Right lobe of liver (tissue), 6 donors: ENCODE data around the gene C10orf90. TPM values are rescaled to one million over a fixed set of nuclear protein-coding genes. Genes with fewer than 3 reads are reported as not detected.

Source experiments
- ATAC-seq, 4 donors: fragments of 200-7000 bp; cut with Tn5 transposase; one replicate each; pipeline ENCODE4 v1.9.1; 2020; ENCODE audit warnings: mild to moderate bottlenecking in 4 of 4, moderate library complexity in 4 of 4
- DNase-seq, 3 donors: peaks; one replicate each; pipeline ENCODE4 v3.0.0-alpha.2; 2020
- H3K27ac ChIP-seq, 3 donors: fragments of 200-600 bp; one replicate each; pipeline ENCODE4 v1.8.0; 2022
- H3K27me3 ChIP-seq, 2 donors: fragments of 200-600 bp; one replicate each; pipeline ENCODE4 v1.8.0; 2022
- H3K36me3 ChIP-seq, 4 donors: fragments of 200-600 bp; sonication (generic) in 1 of 4; one replicate each; pipeline versions ENCODE4 v1.5.1 to v1.8.0; 2017 to 2022; ENCODE audit warnings: control low read depth in 1 of 4
- H3K4me1 ChIP-seq, 4 donors: fragments of 200-600 bp; sonication (generic) in 1 of 4; one replicate each; pipeline versions ENCODE4 v1.5.1 to v1.8.0; 2017 to 2022; ENCODE audit warnings: control low read depth in 1 of 4
- H3K4me3 ChIP-seq, 3 donors: fragments of 200-600 bp; one replicate each; pipeline ENCODE4 v1.8.0; 2022
- H3K9me3 ChIP-seq, 4 donors: fragments of 200-600 bp; sonication (generic) in 1 of 4; one replicate each; pipeline versions ENCODE4 v1.5.1 to v1.8.0; 2017 to 2022; ENCODE audit warnings: control low read depth in 1 of 4
- CTCF ChIP-seq, 4 donors: fragments of 200-600 bp in 3 of 4; fragments of 450-650 bp in 1 of 4; IDR thresholded peaks; one replicate each; pipeline versions ENCODE4 v1.5.1 to v1.8.0; 2016 to 2022; ENCODE audit warnings: antibody characterized with exemption in 4 of 4, mild to moderate bottlenecking in 2 of 4
- POLR2A ChIP-seq: fragments of 450-650 bp; IDR thresholded peaks from one replicate; pipeline ENCODE4 v1.6.1; 2017; ENCODE audit warnings: antibody characterized with exemption, mild to moderate bottlenecking
- WGBS: methylation state at CpG from one replicate; pipeline ENCODE4 v1.1.6; 2018; ENCODE audit warnings: low coverage, low lambda C conversion rate; ENCODE audit not compliant: insufficient coverage; ENCODE audit errors: missing lambda C conversion rate; 5-methylcytosine and 5-hydroxymethylcytosine counted together
- intact Hi-C, 2 donors: fragments of 100-400 bp; cut with DNase I; formaldehyde crosslinking; loops; one replicate each; pipeline versions ENCODE4 v1.11.2 to v1.14.1; 2022
- total RNA-seq, 6 experiments: library from RNA; depleted of rRNA in 2 of 6; stranded (reverse); fragments of >200 nt in 2 of 6; fragmentation: NEBNext Ultra II Directional in 3 of 6; extraction: Animal tissue kit (Norgen Biotek cat#: 25700) in 3 of 6; gene quantifications; one replicate each; pipeline versions ENCODE4 v1.1.0 to v1.2.4, GENCODE V29; 2016 to 2023
- donor health status: DM: no; HTN: yes; CAD: no.
- donor health status: DM: no; HTN: no; CAD: no.
- donor health status: DM: no; HTN: no; CAD: no.
- donor health status: DM: no; HTN: yes; CAD: no.
- donor health status: DM: no; HTN: yes; CAD: no.

The C10orf90 gene
- total RNA-seq, 6 experiments from 2014 or later, result 0.22 to 0.43 TPM; not detected in 4

GRCh38 chr10:126618466-126618865, 52.0 kb downstream of the C10orf90 start:
- Histone ChIP-seq H3K4me3 (no peak overlapping the region), H3K27me3 (no peaks in the 10 kb centered on the region), H3K27ac (no peak overlapping the region), H3K4me1 (no peaks in the 10 kb centered on the region), H3K9me3 (no peaks in the 10 kb centered on the region), H3K36me3 (no peaks in the 10 kb centered on the region)
- TF ChIP-seq POLR2A, result no peak
- no peak for TF ChIP-seq CTCF (IDR thresholded peaks at IDR 0.05)
- ATAC-seq, result no peak
- DNase-seq, result no peak
- intact Hi-C loops, result no loop called here
- 27% methylated on average over 1 of the region's 1 CpG for WGBS

GRCh38 chr10:126617733-126618132, 52.8 kb downstream of the C10orf90 start:
- DNase-seq, result no peak
- Histone ChIP-seq H3K4me1 (no peaks in the 10 kb centered on the region), H3K27ac (no peak overlapping the region), H3K4me3 (no peak overlapping the region), H3K36me3 (no peaks in the 10 kb centered on the region), H3K27me3 (no peaks in the 10 kb centered on the region), H3K9me3 (no peaks in the 10 kb centered on the region)
- TF ChIP-seq CTCF (IDR thresholded peaks at IDR 0.05) (no peak), POLR2A (no peak)
- no peak for ATAC-seq
- intact Hi-C loops, result no loop called here
- WGBS, result 64% methylated on average over 3 of the region's 3 CpGs

- Histone ChIP-seq H3K27ac (no peak overlapping the region), H3K27me3 (no peaks in the 10 kb centered on the region), H3K36me3 (no peaks in the 10 kb centered on the region), H3K9me3 (no peaks in the 10 kb centered on the region), H3K4me3 (no peak overlapping the region), H3K4me1 (no peaks in the 10 kb centered on the region)
- TF ChIP-seq POLR2A (no peak), CTCF (IDR thresholded peaks at IDR 0.05) (no peak)
- WGBS, result 73% methylated on average over 1 of the region's 1 CpG
- intact Hi-C loops, result no loop called here
- no peak for ATAC-seq
- DNase-seq, result no peak
Measured at GRCh38 chr10:126617208-126617607, 53.3 kb downstream of the C10orf90 start.

GRCh38 chr10:126616737-126617136, 53.8 kb downstream of the C10orf90 start:
- H3K27ac ChIP-seq, result no peak overlapping the region
- no peaks in the 10 kb centered on the region for H3K4me1 ChIP-seq
- ATAC-seq, result no peak
- TF ChIP-seq POLR2A, result no peak
- TF ChIP-seq CTCF (IDR thresholded peaks at IDR 0.05), result no peak
- H3K36me3 ChIP-seq, result no peaks in the 10 kb centered on the region
- no peaks in the 10 kb centered on the region for H3K27me3 ChIP-seq
- H3K9me3 ChIP-seq, result no peaks in the 10 kb centered on the region
- WGBS, result 23% methylated on average over 3 of the region's 3 CpGs
- intact Hi-C loops, result no loop called here
- no peak overlapping the region for H3K4me3 ChIP-seq
- DNase-seq, result no peak

- WGBS, result 80% methylated on average over 2 of the region's 2 CpGs
- no peak for TF ChIP-seq POLR2A
- no peak for TF ChIP-seq CTCF (IDR thresholded peaks at IDR 0.05)
- Histone ChIP-seq H3K27ac (no peak overlapping the region), H3K27me3 (no peaks in the 10 kb centered on the region), H3K4me3 (no peak overlapping the region), H3K36me3 (no peaks in the 10 kb centered on the region), H3K9me3 (no peaks in the 10 kb centered on the region), H3K4me1 (no peaks in the 10 kb centered on the region)
- ATAC-seq (no peak), DNase-seq (no peak)
- intact Hi-C loops, result no loop called here
Measured at GRCh38 chr10:126611303-126611702, 59.2 kb downstream of the C10orf90 start.
